LNCAP (cell line): ENCODE data around the gene YTHDF1.
A peak's percentile ranks its signal among the peaks of the same experiment; 100 is the strongest.

Experiments
- TF ChIP-seq, protein P1 (sequence below): fragments of 450-650 bp; IDR thresholded peaks from 2 replicates; pipeline ENCODE4 v1.5.1; 2017; ENCODE audit warnings: mild to moderate bottlenecking

YTHDF1 gene

DNA sequence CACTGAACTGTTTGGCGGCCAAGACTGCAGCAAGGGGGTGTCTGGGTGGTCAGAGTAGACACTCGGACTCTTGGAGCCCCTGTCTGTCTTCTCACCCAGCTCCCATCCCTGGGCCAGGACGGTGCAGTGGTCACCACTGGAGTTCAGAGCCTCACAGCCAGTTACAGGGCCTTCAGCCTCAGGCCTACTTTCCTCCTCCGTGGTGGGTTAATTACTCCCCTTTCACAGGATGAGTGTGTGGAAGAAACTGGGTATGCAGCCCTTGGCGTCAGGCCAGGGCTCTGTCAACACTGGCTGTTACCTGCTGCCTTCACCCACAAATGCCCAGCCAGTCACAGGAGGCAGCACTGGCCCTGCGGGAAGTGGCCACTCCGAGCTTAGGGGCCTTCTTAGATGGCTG, 1.8 kb upstream of the YTHDF1 start:
- TF ChIP-seq, protein P1, sequence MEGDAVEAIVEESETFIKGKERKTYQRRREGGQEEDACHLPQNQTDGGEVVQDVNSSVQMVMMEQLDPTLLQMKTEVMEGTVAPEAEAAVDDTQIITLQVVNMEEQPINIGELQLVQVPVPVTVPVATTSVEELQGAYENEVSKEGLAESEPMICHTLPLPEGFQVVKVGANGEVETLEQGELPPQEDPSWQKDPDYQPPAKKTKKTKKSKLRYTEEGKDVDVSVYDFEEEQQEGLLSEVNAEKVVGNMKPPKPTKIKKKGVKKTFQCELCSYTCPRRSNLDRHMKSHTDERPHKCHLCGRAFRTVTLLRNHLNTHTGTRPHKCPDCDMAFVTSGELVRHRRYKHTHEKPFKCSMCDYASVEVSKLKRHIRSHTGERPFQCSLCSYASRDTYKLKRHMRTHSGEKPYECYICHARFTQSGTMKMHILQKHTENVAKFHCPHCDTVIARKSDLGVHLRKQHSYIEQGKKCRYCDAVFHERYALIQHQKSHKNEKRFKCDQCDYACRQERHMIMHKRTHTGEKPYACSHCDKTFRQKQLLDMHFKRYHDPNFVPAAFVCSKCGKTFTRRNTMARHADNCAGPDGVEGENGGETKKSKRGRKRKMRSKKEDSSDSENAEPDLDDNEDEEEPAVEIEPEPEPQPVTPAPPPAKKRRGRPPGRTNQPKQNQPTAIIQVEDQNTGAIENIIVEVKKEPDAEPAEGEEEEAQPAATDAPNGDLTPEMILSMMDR, result no peak

DNA sequence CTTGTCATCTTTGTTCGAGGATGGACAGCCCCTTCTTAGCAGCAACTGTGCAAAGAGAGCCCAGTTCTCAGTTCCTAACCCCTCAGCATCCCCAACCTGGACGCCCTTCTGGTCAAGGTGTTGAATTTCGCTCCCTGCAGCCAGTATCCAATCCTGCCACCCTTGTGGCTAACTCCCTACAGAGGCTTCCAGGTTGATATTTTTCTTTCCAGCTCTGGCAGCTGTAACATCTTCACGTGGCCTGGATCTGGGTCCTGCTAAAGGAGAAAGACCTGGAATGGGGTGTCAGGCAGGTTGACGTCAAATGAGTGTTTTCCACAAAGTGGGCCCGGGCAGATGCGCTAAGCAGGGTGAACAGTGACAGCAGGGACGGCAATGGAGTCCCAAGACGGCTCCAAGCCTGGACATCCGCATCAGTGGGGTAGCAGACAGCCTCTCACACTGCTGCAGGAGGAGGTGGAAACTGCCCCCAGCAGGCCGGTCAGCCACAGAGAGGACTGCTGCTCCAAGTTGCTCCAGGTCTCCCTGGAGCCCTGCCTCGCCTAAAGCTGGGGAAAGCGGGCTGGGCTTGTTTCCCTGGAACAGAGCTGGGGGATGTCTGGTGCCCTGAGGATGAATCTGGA, 1.0 kb upstream of the YTHDF1 start:
- TF ChIP-seq, protein P1, result no peak

DNA sequence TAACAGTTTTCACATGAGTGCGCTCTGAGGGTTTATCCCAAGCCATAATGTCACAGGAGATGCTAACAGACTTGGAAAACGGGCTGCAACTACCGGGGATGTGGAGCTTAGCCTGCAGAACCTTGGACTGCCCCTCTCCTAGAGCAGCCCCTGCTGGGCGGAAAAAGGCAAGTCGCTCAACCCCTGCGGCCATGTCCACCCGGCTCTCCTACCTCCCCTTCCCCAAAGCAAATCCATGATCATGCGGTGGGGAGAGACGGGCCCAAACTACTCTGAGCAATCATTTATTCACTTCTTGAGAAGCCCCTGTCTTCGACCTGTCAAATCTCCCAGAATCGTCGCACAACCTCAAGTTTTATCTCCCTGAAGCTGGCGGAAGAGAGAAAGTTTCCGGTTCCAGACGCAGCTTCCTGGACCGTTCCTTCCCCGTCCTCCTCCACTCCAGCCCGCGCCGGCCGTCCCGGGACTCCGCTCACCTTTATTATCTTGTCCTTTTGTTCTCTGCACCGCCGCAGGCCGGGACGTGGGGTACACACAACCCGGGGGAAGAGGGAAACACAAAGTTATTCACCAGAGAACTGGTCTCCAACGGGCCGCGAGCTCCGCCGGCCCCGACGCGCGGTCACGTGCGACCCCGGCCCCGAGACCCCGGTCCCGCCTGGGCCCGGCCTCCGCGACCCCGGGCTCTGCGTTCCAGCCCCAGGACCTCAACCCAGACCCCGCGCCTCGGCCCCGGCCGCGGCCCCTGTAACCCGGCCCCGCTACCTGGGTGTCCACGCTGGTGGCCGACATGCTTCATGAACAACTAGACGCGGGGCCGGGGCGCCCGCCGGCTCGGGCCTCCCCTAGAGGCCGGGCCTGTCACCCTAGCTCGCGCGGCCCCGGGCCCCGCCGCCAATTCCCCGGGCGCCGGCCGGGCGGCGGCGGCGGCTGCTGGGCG, 560 bp downstream of the YTHDF1 start:
- TF ChIP-seq, protein P1, result peak; percentile 57

DNA sequence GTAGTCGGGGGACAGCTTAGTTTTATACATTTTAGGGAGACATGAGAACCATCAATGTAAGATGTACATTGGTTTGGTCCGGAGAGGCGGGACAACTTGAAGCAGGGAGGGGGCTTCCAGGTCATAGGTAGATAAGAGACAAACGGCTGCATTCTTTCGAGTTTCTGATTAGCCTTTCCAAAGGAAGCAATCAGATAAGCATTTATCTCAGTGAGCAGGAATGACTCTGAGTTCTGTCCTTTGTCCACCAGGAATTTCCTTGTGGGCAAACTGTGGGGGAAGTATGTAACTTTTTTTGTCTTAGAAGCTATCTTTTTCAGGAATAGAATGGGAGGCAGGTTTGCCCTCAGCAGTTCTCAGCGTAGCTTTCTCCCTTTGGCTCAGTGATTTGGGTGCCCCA, 1.4 kb downstream of the YTHDF1 start:
- TF ChIP-seq, protein P1, result no peak

DNA sequence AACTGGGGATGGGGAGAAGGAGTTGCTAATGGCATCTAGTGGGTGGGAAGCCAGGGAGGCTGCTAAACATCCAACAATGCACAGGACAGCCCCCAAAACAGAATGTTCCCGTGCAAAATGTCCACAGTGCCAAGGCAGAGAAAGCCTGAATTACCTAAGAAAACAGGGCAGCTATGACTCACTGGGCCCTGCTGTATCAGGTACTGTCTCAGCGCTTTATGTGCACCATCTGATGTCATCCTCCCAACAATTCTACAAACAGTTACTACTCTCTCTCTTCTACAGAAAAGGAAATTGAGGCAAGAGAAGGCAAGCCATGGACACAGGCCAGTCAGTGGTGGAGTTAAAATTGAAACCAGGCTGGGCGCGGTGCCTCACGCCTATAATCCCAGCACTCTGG, 3.1 kb downstream of the YTHDF1 start:
- TF ChIP-seq, protein P1, result no peak

DNA sequence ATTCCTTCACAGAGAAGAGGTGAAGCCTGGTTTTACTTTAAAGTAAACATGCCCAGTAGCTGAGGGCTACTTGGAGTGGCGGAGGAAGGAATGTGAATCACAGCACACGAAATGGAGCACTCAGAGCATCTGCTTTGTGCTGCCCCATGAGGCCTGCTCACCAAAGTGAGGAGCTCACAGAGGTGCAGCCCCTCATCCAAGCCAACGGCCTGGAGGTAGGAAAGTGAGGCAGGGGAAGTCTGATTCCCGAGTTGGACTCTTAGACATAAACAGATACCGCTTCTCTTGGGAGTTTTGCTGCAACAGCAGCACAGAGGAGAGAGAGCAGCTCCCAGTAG, 3.6 kb downstream of the YTHDF1 start:
- TF ChIP-seq, protein P1, result no peak

DNA sequence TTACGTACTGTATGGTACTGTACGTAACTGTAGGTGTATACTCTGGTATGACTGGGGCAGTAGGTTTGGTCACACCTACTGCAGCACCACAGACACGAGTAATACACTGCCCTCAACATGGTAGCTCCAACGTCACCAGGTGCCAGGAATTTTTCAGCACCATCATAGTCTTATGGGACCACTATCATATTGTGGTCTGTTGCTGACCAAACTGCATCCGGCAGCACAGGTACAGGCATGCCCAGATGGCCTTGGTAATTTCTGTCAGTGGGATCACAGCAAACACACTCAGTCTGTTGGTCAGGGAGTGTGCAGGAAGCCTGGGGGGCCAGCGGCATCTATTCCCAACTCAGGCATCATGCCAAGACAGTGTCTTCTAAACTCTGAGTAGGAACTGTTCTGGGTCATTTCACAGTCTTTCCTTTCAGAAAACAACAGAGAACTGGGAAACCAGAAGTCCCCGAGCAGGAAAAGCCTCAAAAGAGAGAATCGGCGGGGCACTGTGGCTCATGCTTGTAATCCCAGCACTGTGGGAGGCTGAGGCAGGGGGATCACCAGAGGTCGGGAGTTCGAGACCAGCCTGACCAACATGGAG, 5.8 kb downstream of the YTHDF1 start:
- TF ChIP-seq, protein P1, result no peak
